ENCODE results near the gene ALDH1L2.
"Not testable (repeated sequence)": the region's sequence is repeated elsewhere in the genome, so short reads cannot be mapped to it uniquely, and the experiment has no call there.

Gene ALDH1L2

DNA sequence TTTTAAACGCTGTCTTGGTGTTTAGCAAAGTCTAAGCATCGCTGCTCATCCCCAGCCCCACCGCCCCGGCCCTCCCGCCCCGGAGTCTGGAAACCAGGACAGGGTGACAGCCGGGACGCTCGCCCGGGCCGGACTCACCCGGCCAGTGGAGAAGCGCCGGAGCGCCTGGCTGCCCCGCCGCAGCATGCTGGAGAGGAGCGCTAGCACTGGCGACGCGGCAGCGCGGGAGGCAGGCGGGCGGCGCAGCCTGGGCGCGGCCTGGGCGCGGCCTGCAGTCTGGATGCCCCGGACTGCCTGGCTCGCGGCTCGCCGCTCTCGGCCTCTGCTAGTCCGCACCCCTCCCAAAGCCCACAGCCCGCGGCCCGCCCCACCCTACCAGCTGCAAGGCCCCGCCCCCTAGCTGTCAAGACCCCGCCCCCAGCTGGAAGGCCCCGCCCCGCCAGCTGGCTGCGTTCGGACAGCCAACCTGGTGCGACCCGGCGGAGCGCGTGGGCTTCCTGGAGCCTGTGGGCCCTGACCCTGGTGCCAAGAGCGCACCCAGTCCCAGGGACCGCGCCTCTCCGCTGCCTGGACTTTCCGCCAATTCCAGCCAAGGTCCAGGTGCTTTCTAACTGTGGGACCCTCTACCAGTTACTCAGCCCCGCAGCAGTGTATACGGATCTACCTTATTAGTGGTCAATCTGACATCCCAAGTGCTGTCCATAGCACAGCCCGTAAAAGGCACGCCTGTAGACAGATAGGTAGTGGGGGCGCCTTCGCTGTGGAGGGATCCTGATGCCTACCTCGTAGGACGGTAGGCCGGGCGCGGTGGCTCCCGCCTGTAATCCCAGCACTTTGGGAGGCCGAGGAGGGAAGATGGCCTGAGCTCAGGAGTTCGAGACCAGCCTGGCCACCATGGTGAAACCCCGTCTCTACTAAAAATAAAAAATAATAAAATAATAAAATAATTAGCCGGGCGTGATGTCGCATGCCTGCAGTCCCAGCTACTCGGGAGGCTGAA lies at the start of gene ALDH1L2:
Gene ALDH1L2, minus strand, starts transcription at position 208 of the 1,000 bp plus-strand sequence. Its CDS starts 22 bp downstream, at position 186.
- peak in 3 of 6 experiments; percentile 4 to 16 (median 14) for DNase-seq

GRCh38 chr12:105120551-105120950 lies 36.3 kb upstream of the ALDH1L2 start:
- DNase-seq, result no peak

DNA sequence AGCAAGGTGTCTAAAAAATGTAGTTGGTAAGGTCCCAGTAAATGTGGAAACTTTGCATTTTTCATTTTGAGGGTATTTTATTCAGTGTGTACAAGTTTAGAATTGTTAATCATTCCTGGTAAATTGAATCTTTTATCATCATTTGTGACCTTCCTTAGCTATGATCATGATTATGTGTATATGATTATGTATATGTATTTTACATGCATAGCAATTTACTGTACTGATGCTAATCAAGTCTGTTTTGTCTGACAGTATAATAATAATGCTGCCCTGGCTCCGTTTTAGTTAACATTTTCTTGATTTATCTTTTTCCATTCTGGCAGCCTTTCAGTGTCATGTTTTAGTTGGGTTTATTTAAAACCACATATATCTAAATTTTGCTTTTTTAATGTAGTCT lies 32.7 kb upstream of the ALDH1L2 start:
- no peak for DNase-seq

- DNase-seq, result no peak
Observed at GRCh38 chr12:105113094-105113493, 28.8 kb upstream of the ALDH1L2 start.

DNA sequence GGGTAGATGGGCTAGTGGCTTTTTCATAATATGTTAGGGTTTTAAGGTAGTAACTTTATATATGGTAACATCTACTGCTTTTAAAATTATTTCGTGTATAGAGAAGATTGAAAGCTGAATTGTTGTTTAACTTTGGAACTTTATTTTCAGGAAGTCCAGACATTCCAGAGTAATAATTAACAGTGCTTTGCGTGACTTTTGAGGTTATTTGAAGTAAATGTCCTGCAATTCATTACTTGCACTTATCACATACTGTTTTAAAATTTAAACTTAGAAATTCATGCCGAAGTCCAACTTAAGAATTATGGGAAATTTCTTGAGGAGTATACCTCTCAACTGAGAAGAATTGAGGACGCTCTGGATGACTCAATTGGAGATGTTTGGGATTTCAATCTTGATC lies 26.6 kb upstream of the ALDH1L2 start:
- no peak for DNase-seq

GRCh38 chr12:105109465-105110212 lies 25.4 kb upstream of the ALDH1L2 start:
- DNase-seq, result no peak

GRCh38 chr12:105107494-105108371 lies 23.5 kb upstream of the ALDH1L2 start, which contains the start of gene WASHC4:
WASHC4 (plus strand) TSS chr12:105107731; CDS start chr12:105107801, 70 bp downstream.
- peak; percentile 82 to 90 (median 88) for DNase-seq

DNA sequence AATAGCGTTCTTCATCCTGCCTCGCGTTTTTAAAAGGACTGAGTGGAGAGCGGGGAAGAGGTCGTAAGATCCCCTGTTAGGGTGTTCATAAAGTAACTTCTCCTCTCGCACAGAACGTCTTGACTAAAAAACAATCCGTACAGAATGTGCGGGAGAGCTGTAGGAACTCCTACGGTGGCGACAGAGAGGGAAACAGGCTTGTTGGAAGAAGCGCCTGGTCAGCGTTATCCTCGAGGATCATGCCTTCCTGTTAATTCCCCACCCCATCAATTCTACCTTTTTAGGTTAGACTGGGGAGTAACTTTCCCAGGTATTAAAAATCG lies 22.9 kb upstream of the ALDH1L2 start:
- DNase-seq, result no peak

GRCh38 chr12:105106621-105107020 lies 22.4 kb upstream of the ALDH1L2 start:
- DNase-seq, result no peak

DNA sequence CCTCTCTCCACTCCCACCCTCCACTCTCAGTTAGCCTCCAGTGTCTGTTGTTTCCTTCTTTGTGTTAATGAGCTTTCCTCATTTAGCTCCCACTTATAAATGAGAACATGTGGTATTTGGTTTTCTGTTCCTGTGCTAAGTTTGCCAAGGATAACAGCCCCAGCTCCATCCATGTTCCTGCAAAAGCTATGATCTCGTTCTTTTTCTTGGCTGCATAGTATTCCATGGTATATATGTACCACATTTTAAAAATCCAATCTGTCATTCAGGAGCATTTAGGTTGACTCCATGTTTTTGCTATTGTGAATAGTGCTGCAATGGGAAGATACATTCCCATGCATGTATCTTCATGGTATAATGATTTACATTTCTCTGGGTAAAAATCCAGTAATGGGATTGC lies 20.5 kb upstream of the ALDH1L2 start:
- no peak for DNase-seq

GRCh38 chr12:105102673-105103072 lies 18.4 kb upstream of the ALDH1L2 start:
- DNase-seq, result no peak

DNA sequence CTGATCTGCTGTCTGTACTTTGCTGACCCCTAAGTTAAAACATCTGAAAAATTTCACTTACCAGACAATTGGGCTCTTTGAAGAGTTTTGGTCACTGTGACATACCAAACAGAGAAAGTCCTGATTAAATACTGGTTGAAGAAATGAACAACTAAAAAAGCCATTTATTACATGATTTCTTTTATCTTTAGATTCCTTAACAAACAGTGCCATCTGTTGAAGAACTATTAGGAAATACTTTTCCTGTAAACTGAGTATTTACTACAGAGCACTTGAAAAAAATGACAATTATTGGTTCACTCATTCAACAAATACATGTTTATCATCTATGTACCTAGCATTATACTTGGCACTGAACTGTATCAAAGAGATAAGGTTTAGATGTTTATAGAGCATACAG lies 16.7 kb upstream of the ALDH1L2 start:
- no peak for DNase-seq

DNA sequence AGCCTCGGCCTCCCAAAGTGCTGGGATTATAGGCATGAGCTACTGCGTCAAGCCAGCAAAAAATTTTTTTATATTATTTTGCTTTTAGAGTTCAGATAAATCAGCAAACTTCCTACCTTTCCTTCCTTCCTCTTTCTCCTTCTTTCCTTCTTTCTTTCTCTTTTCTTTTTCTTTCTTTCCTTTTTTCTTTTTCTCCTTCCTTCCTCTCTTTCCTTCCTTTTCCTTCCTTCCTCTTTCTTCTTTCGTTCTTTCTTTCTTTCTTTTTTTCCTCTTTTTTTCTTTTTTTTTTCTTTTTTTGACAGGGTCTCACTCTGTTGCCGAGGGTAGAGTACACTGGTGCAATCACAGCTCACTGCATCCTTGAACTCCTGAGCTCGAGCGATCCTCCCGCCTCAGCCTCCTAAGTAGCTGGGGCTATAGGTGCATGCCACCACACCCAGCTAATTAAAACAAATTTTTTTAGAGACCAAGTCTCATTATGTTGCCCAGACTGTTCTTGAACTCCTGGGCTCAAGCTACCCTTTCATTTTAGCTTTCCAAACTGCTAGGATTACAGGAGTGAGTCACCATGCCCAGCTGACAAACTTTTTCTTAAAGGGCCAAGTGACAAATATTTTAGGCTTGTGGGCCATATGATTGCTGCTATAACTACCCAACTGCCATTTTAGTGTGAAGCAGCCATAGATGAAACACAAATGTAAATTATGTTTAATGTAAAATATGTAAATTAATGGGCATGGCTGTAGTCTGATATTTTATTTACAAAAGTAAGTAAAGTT lies 16.1 kb upstream of the ALDH1L2 start:
- no peak for DNase-seq

GRCh38 chr12:105099356-105099755 lies 15.1 kb upstream of the ALDH1L2 start:
- no peak for DNase-seq

DNA sequence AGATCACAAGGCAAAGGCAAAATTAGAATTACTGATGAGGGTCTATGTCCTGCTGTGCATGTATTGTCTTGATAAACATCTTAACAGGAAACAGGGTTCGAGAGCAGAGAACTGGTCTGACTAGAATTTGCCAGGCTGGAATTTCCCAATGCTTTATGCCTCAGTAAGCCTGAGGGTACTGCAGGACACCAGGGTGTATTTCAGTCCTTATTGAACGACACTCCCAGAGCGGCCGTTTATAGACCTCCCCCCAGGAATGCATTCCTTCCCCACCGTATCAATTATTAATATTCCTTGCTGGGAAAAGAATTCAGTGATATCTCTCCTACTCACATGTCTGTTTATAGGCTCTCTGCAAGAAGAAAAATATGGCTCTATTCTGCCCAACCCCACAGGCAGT lies 11.1 kb upstream of the ALDH1L2 start:
- DNase-seq, result not testable (repeated sequence)

DNA sequence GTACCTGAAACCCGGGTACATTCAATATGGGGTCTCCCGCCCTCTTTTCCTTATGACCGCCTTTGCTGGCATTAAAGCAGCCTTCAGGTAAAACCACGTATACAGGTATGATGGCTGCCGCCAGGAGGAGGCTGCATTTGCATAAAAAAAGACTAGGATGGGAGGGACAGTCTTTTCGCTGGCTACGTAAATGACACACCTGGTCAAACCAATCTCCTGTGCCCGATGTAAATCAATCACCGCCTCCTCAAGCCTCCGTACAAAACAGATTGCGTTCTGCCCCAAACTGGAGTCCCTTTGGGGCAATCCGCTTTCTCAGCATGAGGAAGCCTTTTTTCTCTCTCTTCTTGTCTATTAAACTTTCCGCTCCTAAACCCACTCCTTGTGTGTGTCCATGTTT lies 8.1 kb upstream of the ALDH1L2 start:
- DNase-seq, result no peak

DNA sequence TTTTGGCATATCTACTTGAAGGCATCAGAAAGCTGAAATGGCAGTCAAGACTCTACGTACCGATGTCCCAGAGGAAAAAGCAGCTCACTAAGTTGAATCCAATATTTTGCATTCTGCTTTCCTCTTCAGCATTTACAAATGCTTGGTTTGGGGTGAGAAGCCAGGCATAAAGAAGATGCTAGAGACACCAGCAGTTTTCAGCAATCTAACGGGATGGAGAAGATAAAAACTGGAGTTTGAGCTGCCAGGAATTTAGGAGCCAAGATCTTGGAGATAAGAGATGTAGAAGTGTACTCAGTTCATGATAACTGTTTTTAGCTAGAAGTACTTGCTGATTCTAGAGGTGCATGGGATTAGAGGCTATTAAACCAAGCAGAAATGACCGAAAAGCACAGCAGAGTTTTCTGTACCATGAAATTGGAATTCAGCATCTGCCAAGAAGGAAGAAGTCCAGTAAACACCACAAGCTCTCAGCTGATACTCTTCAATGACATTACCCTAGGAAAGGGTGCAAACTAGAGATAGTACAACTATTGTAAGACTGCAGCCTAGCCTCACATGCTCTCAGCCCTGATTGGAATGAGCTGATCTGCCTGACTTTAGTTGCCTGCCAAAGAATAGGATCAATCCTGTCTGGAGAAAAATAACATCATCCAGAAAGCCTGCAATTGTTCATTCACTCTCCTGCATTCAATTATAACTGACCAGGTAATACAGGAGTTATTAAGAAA lies 7.4 kb upstream of the ALDH1L2 start:
- no peak for DNase-seq

- no peak for DNase-seq
Observed at GRCh38 chr12:105090361-105090760, 6.1 kb upstream of the ALDH1L2 start.

DNA sequence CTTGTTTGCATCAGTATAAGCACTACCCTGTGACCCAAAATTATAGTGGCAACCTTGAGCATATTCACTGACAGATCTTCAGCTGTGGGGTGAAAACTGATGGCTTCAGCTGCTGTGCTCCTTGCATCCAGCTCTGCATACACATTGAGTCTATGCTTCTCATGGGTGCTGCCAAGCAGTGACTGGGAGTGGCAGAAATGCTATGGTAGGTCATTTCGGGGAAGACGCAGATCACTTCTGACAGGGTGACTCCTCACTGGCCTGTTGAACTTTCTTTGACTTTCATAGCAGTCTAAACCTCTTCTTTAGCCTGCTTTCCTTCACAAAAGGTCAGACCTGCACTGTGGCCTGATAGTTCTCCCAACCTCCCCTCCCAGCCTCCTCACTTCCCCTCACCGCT lies 5.6 kb upstream of the ALDH1L2 start:
- DNase-seq, result no peak

DNA sequence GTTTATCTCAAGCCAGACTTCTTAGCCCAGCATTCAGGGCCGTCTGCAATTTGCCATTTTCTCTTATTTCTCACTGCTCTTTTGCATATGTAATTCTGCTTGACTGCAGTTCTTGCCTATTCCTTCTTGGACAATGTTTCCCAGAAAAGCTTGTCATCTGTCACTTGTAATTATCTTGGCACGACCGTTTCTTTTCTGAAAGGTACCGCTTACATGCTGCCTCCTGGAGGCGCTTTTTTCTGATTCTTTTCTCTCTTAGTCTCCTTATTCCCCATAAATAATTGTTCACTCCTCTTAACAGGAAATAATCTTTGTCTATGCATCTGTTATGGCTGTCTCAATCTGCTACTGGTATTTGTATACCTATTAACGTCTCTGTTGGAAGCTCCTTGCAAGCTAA lies 1.2 kb upstream of the ALDH1L2 start:
- DNase-seq, result no peak

DNA sequence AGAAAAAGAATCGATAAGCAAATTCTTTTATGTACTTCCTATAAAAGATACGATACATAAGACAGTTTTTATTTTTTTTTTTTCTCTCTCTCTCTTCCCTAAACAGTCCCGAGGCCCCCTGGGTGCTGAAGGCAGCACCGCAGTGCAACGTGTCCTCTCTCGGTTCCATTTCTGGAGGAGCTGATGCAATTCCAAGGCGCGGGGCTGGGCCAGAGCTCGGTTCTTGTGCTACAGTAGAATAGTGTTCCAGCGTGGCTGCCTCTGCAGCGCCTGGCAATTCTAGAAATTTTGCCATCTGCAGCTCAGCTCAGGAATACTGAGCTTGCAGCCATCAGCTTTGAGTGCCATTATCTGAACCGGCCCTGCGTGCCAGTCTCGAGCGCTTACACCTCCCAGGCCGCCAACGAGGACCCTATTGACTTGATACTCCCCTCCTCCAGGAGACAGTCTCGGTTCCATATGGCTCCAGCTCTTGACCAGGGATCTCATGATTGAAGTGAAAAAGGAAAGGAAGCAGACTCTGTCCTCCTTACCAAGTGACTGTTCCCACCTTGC lies 630 bp downstream of the ALDH1L2 start:
- DNase-seq, result no peak

Measured in stimulated activated naive CD4-positive, alpha-beta T cell (primary cell).